OCI-LY3 (cell line): ENCODE results near the gene BTBD17.

Experiments used
- H2AFZ ChIP-seq: fragments of 200-600, 300-600 bp; shearing (Covaris generic); 2 replicates; pipeline ENCODE4 v1.6.0; 2014; ENCODE audit warnings: antibody characterized with exemption, low read depth, low read length
- H3K27ac ChIP-seq: fragments of 200-600, 300-600 bp; sonication (generic); 2 replicates; pipeline ENCODE4 v1.5.1; 2014; ENCODE audit warnings: mild to moderate bottlenecking, low read length, moderate library complexity, mixed read lengths
- H3K27me3 ChIP-seq: fragments of 200-600, 300-600 bp; sonication (generic); 2 replicates; pipeline ENCODE4 v1.6.1; 2014; ENCODE audit warnings: low read depth, low read length, mixed read lengths
- H3K36me3 ChIP-seq: fragments of 200-600, 300-600 bp; sonication (generic); replicated peaks from 2 replicates; pipeline ENCODE3; 2014; ENCODE audit warnings: low read depth, low read length, mixed read lengths
- H3K4me1 ChIP-seq: fragments of 300-600, 200-600 bp; sonication (generic); 2 replicates; pipeline ENCODE4 v1.6.1; 2014; ENCODE audit warnings: low read length, mixed read lengths
- H3K4me2 ChIP-seq: fragments of 200-600, 300-600 bp; sonication (generic); 2 replicates; pipeline ENCODE4 v1.6.1; 2014; ENCODE audit warnings: low read length, mixed read lengths
- H3K4me3 ChIP-seq: fragments of 300-600, 200-600 bp; sonication (generic); 2 replicates; pipeline ENCODE4 v1.5.1; 2014; ENCODE audit warnings: antibody characterized with exemption, mild to moderate bottlenecking, low read length, moderate library complexity
- H3K79me2 ChIP-seq: fragments of 300-600, 200-600 bp; shearing (Covaris generic); 2 replicates; pipeline ENCODE4 v1.6.1; 2014; ENCODE audit warnings: mild to moderate bottlenecking, low read length, mixed read lengths
- H3K9ac ChIP-seq: fragments of 300-600, 200-600 bp; shearing (Covaris generic); 2 replicates; pipeline ENCODE4 v1.6.0; 2014; ENCODE audit warnings: mild to moderate bottlenecking, low read length, moderate library complexity
- H3K9me3 ChIP-seq: fragments of 200-600, 300-600 bp; shearing (Covaris generic); 2 replicates; pipeline ENCODE4 v1.6.1; 2014; ENCODE audit warnings: low read length, mixed read lengths; ENCODE audit not compliant: insufficient read depth
- H4K20me1 ChIP-seq: fragments of 200-600, 300-600 bp; sonication (generic); 2 replicates; pipeline ENCODE4 v1.6.1; 2016; ENCODE audit warnings: low read length, mixed read lengths; ENCODE audit not compliant: insufficient read depth
- CTCF ChIP-seq: fragments of 200-600, 300-600 bp; sonication (generic); IDR thresholded peaks from 2 replicates; pipeline ENCODE4 v1.5.1; 2014; ENCODE audit warnings: antibody characterized with exemption, low read length, low read depth
- EZH2phosphoT487 ChIP-seq: fragments of 200-600 bp; shearing (Covaris generic); IDR thresholded peaks from 2 replicates; pipeline ENCODE4 v1.6.1; 2018; ENCODE audit warnings: antibody characterized with exemption, mixed run types, low read depth

Gene BTBD17

GRCh38 chr17:74359916-74360315 is 1.8 kb downstream of the BTBD17 start:
- no peaks in the 10 kb centered on the region for H3K4me1 ChIP-seq
- no peaks in the 10 kb centered on the region for H3K9me3 ChIP-seq
- H3K79me2 ChIP-seq, result no peaks in the 10 kb centered on the region
- no peak overlapping the region for H3K4me2 ChIP-seq
- H3K27ac ChIP-seq, result no peak overlapping the region
- H4K20me1 ChIP-seq, result no peaks in the 10 kb centered on the region
- no peaks in the 10 kb centered on the region for H3K27me3 ChIP-seq
- no peak overlapping the region for H3K9ac ChIP-seq
- H2AFZ ChIP-seq, result no peak overlapping the region
- H3K36me3 ChIP-seq, result no peaks in the 10 kb centered on the region
- no peak for TF ChIP-seq EZH2phosphoT487
- TF ChIP-seq CTCF, result no peak
- H3K4me3 ChIP-seq, result no peak overlapping the region

GRCh38 chr17:74358697-74359096 is 3.0 kb downstream of the BTBD17 start:
- no peak overlapping the region for H3K27ac ChIP-seq
- TF ChIP-seq CTCF (no peak), EZH2phosphoT487 (no peak)
- H3K27me3 ChIP-seq, result no peaks in the 10 kb centered on the region; the same call in 1 of the 2 replicates
- H3K4me3 ChIP-seq, result no peak overlapping the region
- no peaks in the 10 kb centered on the region for H4K20me1 ChIP-seq
- no peak overlapping the region for H2AFZ ChIP-seq
- no peaks in the 10 kb centered on the region for H3K79me2 ChIP-seq
- H3K36me3 ChIP-seq, result no peaks in the 10 kb centered on the region
- no peak overlapping the region for H3K4me2 ChIP-seq
- H3K9ac ChIP-seq, result no peak overlapping the region
- H3K4me1 ChIP-seq, result no peaks in the 10 kb centered on the region
- no peaks in the 10 kb centered on the region for H3K9me3 ChIP-seq

GRCh38 chr17:74357466-74357809 is 4.2 kb downstream of the BTBD17 start:
- no peak for TF ChIP-seq EZH2phosphoT487
- no peak for TF ChIP-seq CTCF
- H3K36me3 ChIP-seq, result no peaks in the 10 kb centered on the region
- H3K9me3 ChIP-seq, result no peaks in the 10 kb centered on the region
- H4K20me1 ChIP-seq, result no peaks in the 10 kb centered on the region
- no peaks in the 10 kb centered on the region for H3K4me1 ChIP-seq
- no peak overlapping the region for H3K27ac ChIP-seq
- no peak overlapping the region for H3K4me3 ChIP-seq
- H3K9ac ChIP-seq, result no peak overlapping the region
- no peaks in the 10 kb centered on the region for H3K79me2 ChIP-seq
- no peak overlapping the region for H3K4me2 ChIP-seq
- H3K27me3 ChIP-seq, result no peaks in the 10 kb centered on the region; the same call in 1 of the 2 replicates
- H2AFZ ChIP-seq, result no peak overlapping the region

- H3K4me2 ChIP-seq, result no peak overlapping the region
- H3K4me3 ChIP-seq, result no peak overlapping the region
- no peaks in the 10 kb centered on the region for H3K4me1 ChIP-seq
- no peaks in the 10 kb centered on the region; the same call in 1 of the 2 replicates for H3K27me3 ChIP-seq
- no peaks in the 10 kb centered on the region for H4K20me1 ChIP-seq
- H2AFZ ChIP-seq, result no peak overlapping the region
- TF ChIP-seq EZH2phosphoT487 (no peak), CTCF (no peak)
- H3K27ac ChIP-seq, result no peak overlapping the region
- H3K9me3 ChIP-seq, result no peaks in the 10 kb centered on the region
- H3K9ac ChIP-seq, result no peak overlapping the region
- no peaks in the 10 kb centered on the region for H3K36me3 ChIP-seq
- H3K79me2 ChIP-seq, result no peaks in the 10 kb centered on the region
Measured at GRCh38 chr17:74356646-74357465, 4.8 kb downstream of the BTBD17 start.
